Thyroid gland (tissue), 4 donors: ENCODE results near the gene MANF. TPM values are rescaled to one million over a fixed set of nuclear protein-coding genes. Genes with fewer than 3 reads are reported as not detected.
"Not testable (repeated sequence)": the region's sequence is repeated elsewhere in the genome, so short reads cannot be mapped to it uniquely, and the experiment has no call there.

Source experiments
- DNase-seq, 2 donors: peaks; one replicate each; pipeline ENCODE4 v3.0.0-alpha.2; 2019
- H3K27ac ChIP-seq, 3 donors: fragments of 200-600 bp; sonication (generic); 1 replicate in 2 of 3; 2 replicates in 1 of 3; pipeline ENCODE4 v1.5.1; 2016 to 2019; ENCODE audit warnings: mild to moderate bottlenecking in 1 of 3, moderate library complexity in 1 of 3
- H3K27me3 ChIP-seq: fragments of 200-600 bp; sonication (generic); one replicate; pipeline ENCODE4 v1.5.1; 2019
- H3K36me3 ChIP-seq, 2 donors: fragments of 200-600 bp; sonication (generic); one replicate each; pipeline ENCODE4 v1.5.1; 2016 to 2019
- H3K4me1 ChIP-seq, 2 donors: fragments of 200-600 bp; sonication (generic); one replicate each; pipeline ENCODE4 v1.5.1; 2017 to 2019
- H3K4me3 ChIP-seq, 3 donors: fragments of 200-600 bp; sonication (generic); replicated peaks in 1 of 3; 1 replicate in 2 of 3; 2 replicates in 1 of 3; pipeline ENCODE4 v1.5.1; 2016; ENCODE audit warnings: mild to moderate bottlenecking in 1 of 3
- H3K9me3 ChIP-seq: fragments of 200-600 bp; sonication (generic); one replicate; pipeline ENCODE4 v1.5.1; 2017
- POLR2A ChIP-seq, 2 donors: fragments of 450-650 bp; IDR thresholded peaks; one replicate each; pipeline ENCODE4 v1.6.1; 2017; ENCODE audit warnings: antibody characterized with exemption in 2 of 2, mild to moderate bottlenecking in 2 of 2, moderate library complexity in 1 of 2
- WGBS, 2 donors: methylation state at CpG; one replicate each; pipeline ENCODE4 v1.1.5; 2017; 5-methylcytosine and 5-hydroxymethylcytosine counted together
- intact Hi-C: fragments of 100-400 bp; cut with DNase I; formaldehyde crosslinking; loops from one replicate; pipeline ENCODE4 v1.15.1; 2023
- total RNA-seq, 4 donors: library from RNA; depleted of rRNA; stranded (reverse); fragments of >200 nt; gene quantifications; one replicate each; pipeline ENCODE4 v1.2.3, GENCODE V29; 2016
- TF ChIP-seq, protein P1 (sequence below), 6 experiments: fragments of 200-600 bp in 3 of 6; fragments of 450-650 bp in 3 of 6; sonication (generic) in 3 of 6; IDR thresholded peaks; one replicate each; pipeline ENCODE4 v1.5.1; 2016 to 2019; ENCODE audit warnings: antibody characterized with exemption in 6 of 6, mild to moderate bottlenecking in 2 of 6, inconsistent platforms in 1 of 6, moderate library complexity in 1 of 6

Gene MANF
- total RNA-seq, 4 donors from 2014 or later = 79.7 to 312 (median 189) TPM

DNA sequence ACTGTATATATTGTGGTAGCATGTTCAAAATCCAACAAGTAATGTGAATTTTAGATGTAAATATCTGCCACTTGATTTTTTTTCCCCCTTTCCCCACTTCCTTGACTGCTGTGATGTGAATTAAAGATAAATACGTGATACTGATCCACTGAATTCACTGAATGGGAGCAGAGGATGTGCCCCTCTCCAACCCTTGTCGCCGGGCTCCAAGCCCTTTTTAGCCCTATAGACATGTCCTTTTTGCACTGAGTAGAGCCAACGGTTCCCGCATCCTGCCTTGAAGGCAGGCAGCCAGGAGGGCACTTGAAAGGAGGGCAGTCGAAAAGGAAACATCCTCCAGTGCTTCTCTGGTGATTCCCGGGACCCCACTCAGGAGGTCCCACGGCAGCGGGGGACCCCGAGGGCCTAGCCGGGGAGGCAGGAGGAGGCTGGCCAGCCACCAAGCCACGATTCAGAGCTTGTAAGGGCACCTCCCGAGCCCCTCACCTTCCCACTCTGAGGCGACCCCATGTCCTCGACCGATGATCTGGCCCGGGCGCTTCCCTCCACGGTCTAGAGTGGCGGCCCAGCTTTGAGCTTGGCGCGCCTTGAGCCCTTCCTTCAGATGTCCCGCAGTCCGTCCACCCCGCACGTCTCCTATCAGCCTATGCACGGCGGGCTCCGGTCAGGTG lies 901 bp upstream of the MANF start:
- intact Hi-C loops = loop anchor here (5.0 to 10.0 kb wide), 2 partner anchors 591 to 767 kb away; partner anchors contain the start of genes ABHD14A, ABHD14B and MAPKAPK3
- Histone ChIP-seq H3K27ac (peak overlapping the region; percentile 84 to 96 (median 90)), H3K4me1 (peaks cover 24 to 44% of the 10 kb centered on the region in 2 donors), H3K9me3 (no peaks in the 10 kb centered on the region), H3K36me3 (peaks cover 10 to 17% of the 10 kb centered on the region in 2 donors), H3K4me3 (peak overlapping the region; percentile 29 to 81 (median 64)), H3K27me3 (no peaks in the 10 kb centered on the region)
- no peak for TF ChIP-seq POLR2A (IDR thresholded peaks at IDR 0.05)
- TF ChIP-seq, protein P1, sequence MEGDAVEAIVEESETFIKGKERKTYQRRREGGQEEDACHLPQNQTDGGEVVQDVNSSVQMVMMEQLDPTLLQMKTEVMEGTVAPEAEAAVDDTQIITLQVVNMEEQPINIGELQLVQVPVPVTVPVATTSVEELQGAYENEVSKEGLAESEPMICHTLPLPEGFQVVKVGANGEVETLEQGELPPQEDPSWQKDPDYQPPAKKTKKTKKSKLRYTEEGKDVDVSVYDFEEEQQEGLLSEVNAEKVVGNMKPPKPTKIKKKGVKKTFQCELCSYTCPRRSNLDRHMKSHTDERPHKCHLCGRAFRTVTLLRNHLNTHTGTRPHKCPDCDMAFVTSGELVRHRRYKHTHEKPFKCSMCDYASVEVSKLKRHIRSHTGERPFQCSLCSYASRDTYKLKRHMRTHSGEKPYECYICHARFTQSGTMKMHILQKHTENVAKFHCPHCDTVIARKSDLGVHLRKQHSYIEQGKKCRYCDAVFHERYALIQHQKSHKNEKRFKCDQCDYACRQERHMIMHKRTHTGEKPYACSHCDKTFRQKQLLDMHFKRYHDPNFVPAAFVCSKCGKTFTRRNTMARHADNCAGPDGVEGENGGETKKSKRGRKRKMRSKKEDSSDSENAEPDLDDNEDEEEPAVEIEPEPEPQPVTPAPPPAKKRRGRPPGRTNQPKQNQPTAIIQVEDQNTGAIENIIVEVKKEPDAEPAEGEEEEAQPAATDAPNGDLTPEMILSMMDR (IDR thresholded peaks at IDR 0.05) = no peak
- whole genome bisulfite sequencing, 2 donors = 0% methylated on average over 21 to 22 of the region's 29 CpGs
- DNase-seq = peak in 1 of 2 donors; percentile 55

DNA sequence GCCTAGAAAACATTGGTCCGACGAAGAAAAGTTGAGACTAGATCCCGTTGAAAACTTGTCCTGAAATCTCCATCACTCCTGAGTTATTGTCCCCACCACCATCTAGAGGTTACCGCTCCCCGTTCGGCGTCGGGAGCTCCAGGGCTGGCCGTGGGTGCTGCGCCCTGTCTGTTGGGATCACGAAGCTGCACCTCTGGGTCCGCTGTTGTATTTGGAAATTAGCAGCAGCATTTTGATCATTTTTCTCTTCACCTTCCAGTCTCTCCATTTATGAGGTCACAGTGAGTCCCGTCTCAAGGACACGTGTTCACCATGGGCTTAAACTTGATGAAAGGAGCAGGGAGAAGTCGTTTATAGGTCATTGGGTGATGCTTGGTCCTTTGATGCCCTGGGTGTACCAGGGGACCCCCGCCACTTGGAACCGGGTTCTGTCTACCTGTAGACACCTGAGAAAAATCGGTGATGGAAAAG lies 565 bp downstream of the MANF start:
- intact Hi-C loops = loop anchor here (10.0 kb wide), 1 partner anchor 589 kb away; the partner anchor contains the start of genes ABHD14A and ABHD14B
- Histone ChIP-seq H3K4me1 (peaks cover 36 to 58% of the 10 kb centered on the region in 2 donors), H3K4me3 (peak overlapping the region; percentile 71 to 81 (median 71)), H3K27ac (peak overlapping the region; percentile 87 to 90 (median 90)), H3K9me3 (no peaks in the 10 kb centered on the region), H3K36me3 (peaks cover 20 to 27% of the 10 kb centered on the region in 2 donors), H3K27me3 (no peaks in the 10 kb centered on the region)
- WGBS, 2 donors = 2 to 3% methylated on average over 18 of the region's 18 CpGs
- TF ChIP-seq, protein P1 (IDR thresholded peaks at IDR 0.05) = no peak
- no peak for TF ChIP-seq POLR2A (IDR thresholded peaks at IDR 0.05)
- DNase-seq = no peak

DNA sequence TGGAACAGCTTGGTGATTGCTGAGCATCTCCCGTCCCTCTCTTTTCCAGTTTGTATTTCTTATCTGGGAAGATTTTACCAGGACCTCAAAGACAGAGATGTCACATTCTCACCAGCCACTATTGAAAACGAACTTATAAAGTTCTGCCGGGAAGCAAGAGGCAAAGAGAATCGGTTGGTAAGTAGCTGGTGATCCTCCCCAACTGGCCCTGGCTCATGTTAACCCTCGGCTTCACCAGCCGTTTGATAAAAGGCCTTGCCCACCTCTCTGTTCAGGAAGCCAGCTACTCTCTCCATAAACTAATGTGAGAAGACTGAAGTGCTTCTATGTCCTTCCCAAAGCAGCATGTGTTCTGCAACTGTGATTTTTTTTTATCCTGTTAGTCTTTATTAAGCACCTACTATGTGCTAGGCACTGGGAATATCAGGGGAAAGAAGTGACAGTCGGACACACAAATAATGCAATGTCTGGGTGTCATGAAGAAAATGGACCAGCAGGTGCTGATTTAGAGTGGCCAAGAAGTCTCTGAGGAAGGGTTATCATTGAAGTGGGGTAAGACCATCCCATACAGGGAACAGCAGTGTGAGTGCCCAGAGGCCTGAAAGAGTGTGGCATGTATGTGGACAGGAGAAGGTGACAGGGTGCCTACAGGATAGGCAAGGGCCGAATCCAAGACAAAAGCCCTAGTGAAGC lies 1.2 kb downstream of the MANF start:
- peak overlapping the region; percentile 87 to 90 (median 90) for H3K27ac ChIP-seq
- WGBS, 2 donors = 24 to 26% methylated on average over 8 of the region's 8 CpGs
- intact Hi-C loops = loop anchor here (10.0 kb wide), 1 partner anchor 588 kb away; the partner anchor contains the start of genes ABHD14A and ABHD14B
- TF ChIP-seq, protein P1 (IDR thresholded peaks at IDR 0.05) = peak in 1 of 6 experiments; percentile 29
- TF ChIP-seq POLR2A (IDR thresholded peaks at IDR 0.05) = no peak
- peak overlapping the region; percentile 36 to 81 (median 71) for H3K4me3 ChIP-seq
- H3K9me3 ChIP-seq = no peaks in the 10 kb centered on the region
- peaks cover 38 to 60% of the 10 kb centered on the region in 2 donors for H3K4me1 ChIP-seq
- H3K36me3 ChIP-seq = peaks cover 20 to 27% of the 10 kb centered on the region in 2 donors
- no peaks in the 10 kb centered on the region for H3K27me3 ChIP-seq
- DNase-seq = no peak

DNA sequence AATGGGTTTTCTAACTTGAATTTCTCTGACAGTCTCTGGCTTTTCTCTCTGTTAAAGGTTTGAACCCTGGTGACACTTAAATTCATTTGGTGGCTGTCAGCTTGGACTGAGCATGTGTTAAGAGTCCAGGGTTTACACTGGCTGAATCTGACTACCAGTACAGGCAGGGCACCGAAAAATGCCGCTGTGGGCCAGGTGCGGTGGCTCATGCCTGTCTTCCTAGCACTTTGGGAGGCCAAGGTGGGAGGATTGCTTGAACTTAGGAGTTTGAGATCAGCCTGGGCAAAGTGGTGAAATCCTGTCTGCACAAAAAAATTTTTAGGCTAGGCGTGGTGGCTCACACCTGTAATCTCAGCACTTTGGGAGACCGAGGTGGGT lies 1.8 kb downstream of the MANF start:
- intact Hi-C loops = loop anchor here (10.0 kb wide), 1 partner anchor 588 kb away; the partner anchor contains the start of genes ABHD14A and ABHD14B
- H3K4me3 ChIP-seq = peak overlapping the region; percentile 36 to 81 (median 71)
- H3K27ac ChIP-seq = peak overlapping the region; percentile 87 to 90 (median 90)
- H3K36me3 ChIP-seq = peaks cover 20 to 27% of the 10 kb centered on the region in 2 donors
- DNase-seq = no peak
- peaks cover 39 to 62% of the 10 kb centered on the region in 2 donors for H3K4me1 ChIP-seq
- WGBS, 2 donors = 80 to 92% methylated on average over 5 of the region's 5 CpGs
- H3K9me3 ChIP-seq = no peaks in the 10 kb centered on the region
- H3K27me3 ChIP-seq = no peaks in the 10 kb centered on the region
- TF ChIP-seq, protein P1 (IDR thresholded peaks at IDR 0.05) = no peak
- TF ChIP-seq POLR2A (IDR thresholded peaks at IDR 0.05) = no peak

DNA sequence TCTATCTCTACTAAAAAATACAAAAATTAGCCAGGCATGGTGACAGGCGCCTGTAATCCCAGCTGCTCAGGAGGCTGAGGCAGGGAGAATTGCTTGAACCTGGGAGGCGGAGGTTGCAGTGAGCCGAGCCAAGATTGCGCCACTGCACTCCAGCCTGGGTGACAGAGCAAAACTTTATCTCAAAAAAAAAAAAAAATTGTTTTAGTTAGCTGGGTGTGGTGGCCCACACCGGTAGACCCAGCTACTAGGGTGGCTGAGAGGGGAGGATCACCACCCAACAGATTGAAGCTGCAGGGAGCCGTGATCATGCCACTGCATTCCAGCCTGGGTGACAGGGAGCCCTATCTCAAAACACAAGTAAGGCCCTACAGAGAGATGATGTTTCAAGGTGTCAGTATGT lies 2.2 kb downstream of the MANF start:
- Histone ChIP-seq H3K36me3 (peaks cover 20 to 27% of the 10 kb centered on the region in 2 donors), H3K4me1 (peaks cover 43 to 66% of the 10 kb centered on the region in 2 donors), H3K27ac (peak overlapping the region; percentile 87 to 90 (median 90)), H3K4me3 (peak overlapping the region in 2 of 3 donors; percentile 71 to 81)
- intact Hi-C loops = loop anchor here (10.0 kb wide), 1 partner anchor 588 kb away; the partner anchor contains the start of genes ABHD14A and ABHD14B
- WGBS, 2 donors = 58 to 69% methylated on average over 6 of the region's 6 CpGs
- H3K27me3 ChIP-seq, H3K9me3 ChIP-seq: not testable (repeated sequence)
- peak; percentile 35 to 56 for DNase-seq
